DOHH2 (cell line): ENCODE measurements around the gene LRRC27.

Experiments used
- H3F3A ChIP-seq: fragments of 200-600 bp; sonication (generic), shearing (Covaris generic); 2 replicates; pipeline ENCODE4 v1.6.0; 2016; ENCODE audit warnings: antibody characterized with exemption, mild to moderate bottlenecking; ENCODE audit not compliant: control insufficient read depth, insufficient read depth
- H3K27ac ChIP-seq: fragments of 200-600 bp; sonication (generic); 2 replicates; pipeline ENCODE4 v1.5.1; 2014; ENCODE audit warnings: low read depth, mild to moderate bottlenecking, low read length, moderate library complexity
- H3K27me3 ChIP-seq: fragments of 200-600 bp; sonication (generic); 2 replicates; pipeline ENCODE4 v1.6.1; 2014; ENCODE audit warnings: mild to moderate bottlenecking, low read length, mixed read lengths; ENCODE audit not compliant: control insufficient read depth
- H3K36me3 ChIP-seq: fragments of 200-600 bp; sonication (generic); 2 replicates; pipeline ENCODE4 v1.6.1; 2014; ENCODE audit warnings: mild to moderate bottlenecking, low read length, moderate library complexity, mixed read lengths; ENCODE audit not compliant: control insufficient read depth
- H3K4me1 ChIP-seq: fragments of 200-600 bp; sonication (generic); 2 replicates; pipeline ENCODE4 v1.6.1; 2014; ENCODE audit warnings: mild to moderate bottlenecking, low read length, mixed read lengths; ENCODE audit not compliant: control insufficient read depth
- H3K4me2 ChIP-seq: fragments of 200-600 bp; sonication (generic); 2 replicates; pipeline ENCODE4 v1.6.0; 2014; ENCODE audit warnings: mild to moderate bottlenecking, low read length, moderate library complexity
- H3K4me3 ChIP-seq: fragments of 200-600 bp; sonication (generic); 2 replicates; pipeline ENCODE4 v1.5.1; 2014; ENCODE audit warnings: mild to moderate bottlenecking, low read length, mixed read lengths
- H3K79me2 ChIP-seq: fragments of 200-600 bp; sonication (generic); 2 replicates; pipeline ENCODE4 v1.6.1; 2014; ENCODE audit warnings: mild to moderate bottlenecking, low read length, mixed read lengths; ENCODE audit not compliant: control insufficient read depth
- H3K9me2 ChIP-seq: fragments of 200-600 bp; sonication (generic); replicated peaks from 2 replicates; pipeline ENCODE4 v1.6.1; 2014; ENCODE audit warnings: mild to moderate bottlenecking, low read length, mixed read lengths; ENCODE audit not compliant: control insufficient read depth
- H3K9me3 ChIP-seq: fragments of 200-600 bp; sonication (generic); 2 replicates; pipeline ENCODE4 v1.6.1; 2014; ENCODE audit warnings: antibody characterized with exemption, low read length, mixed read lengths; ENCODE audit not compliant: control insufficient read depth, insufficient read depth
- H4K20me1 ChIP-seq: fragments of 200-600 bp; sonication (generic); 2 replicates; pipeline ENCODE4 v1.6.0; 2014; ENCODE audit warnings: low read depth, mild to moderate bottlenecking, antibody characterized with exemption, low read length, moderate library complexity; ENCODE audit not compliant: control insufficient read depth, insufficient read depth
- CTCF ChIP-seq: fragments of 200-600 bp; sonication (generic); IDR thresholded peaks from one replicate; pipeline ENCODE4 v1.5.1; 2014; ENCODE audit warnings: antibody characterized with exemption, mild to moderate bottlenecking, low read depth, low read length; ENCODE audit not compliant: poor library complexity, severe bottlenecking
- EZH2phosphoT487 ChIP-seq: fragments of 200-600 bp; sonication (generic); IDR thresholded peaks from 2 replicates; pipeline ENCODE4 v1.6.1; 2017; ENCODE audit warnings: borderline replicate concordance, mild to moderate bottlenecking, antibody characterized with exemption, low read length, moderate library complexity, mixed read lengths

The LRRC27 gene

GRCh38 chr10:132381741-132382140 lies 49.7 kb downstream of the LRRC27 start:
- no peak overlapping the region for H3K27ac ChIP-seq
- H3K9me3 ChIP-seq: no peaks in the 10 kb centered on the region
- H3K4me2 ChIP-seq: no peak overlapping the region
- H3K79me2 ChIP-seq: no peaks in the 10 kb centered on the region
- no peaks in the 10 kb centered on the region for H3K36me3 ChIP-seq
- TF ChIP-seq EZH2phosphoT487 (no peak), CTCF (no peak)
- H3K4me3 ChIP-seq: no peak overlapping the region
- H3K9me2 ChIP-seq: no peaks in the 10 kb centered on the region
- no peaks in the 10 kb centered on the region for H3K27me3 ChIP-seq
- H3F3A ChIP-seq: no peaks in the 10 kb centered on the region
- peaks cover 39% of the 10 kb centered on the region for H3K4me1 ChIP-seq
- no peaks in the 10 kb centered on the region for H4K20me1 ChIP-seq

- Histone ChIP-seq H3K27me3 (no peaks in the 10 kb centered on the region), H3K79me2 (no peaks in the 10 kb centered on the region), H3K4me3 (no peak overlapping the region), H3K4me1 (peaks cover 46% of the 10 kb centered on the region), H4K20me1 (no peaks in the 10 kb centered on the region), H3K27ac (no peak overlapping the region), H3K9me3 (no peaks in the 10 kb centered on the region), H3K4me2 (no peak overlapping the region), H3K9me2 (no peaks in the 10 kb centered on the region), H3F3A (no peaks in the 10 kb centered on the region), H3K36me3 (no peaks in the 10 kb centered on the region)
- TF ChIP-seq EZH2phosphoT487 (no peak), CTCF (no peak)
These were observed 50.4 kb downstream of the LRRC27 start for GRCh38 chr10:132382231-132382922.

- Histone ChIP-seq H3K4me1 (peaks cover 51% of the 10 kb centered on the region), H3K27me3 (no peaks in the 10 kb centered on the region), H3K4me2 (peak overlapping the region; percentile 60; the same call in 1 of the 2 replicates), H3F3A (no peaks in the 10 kb centered on the region), H3K4me3 (0 out of 2 replicates have a peak overlapping the region, but pooled peaks have one; percentile 14), H4K20me1 (no peaks in the 10 kb centered on the region), H3K9me2 (no peaks in the 10 kb centered on the region), H3K9me3 (no peaks in the 10 kb centered on the region), H3K36me3 (no peaks in the 10 kb centered on the region), H3K27ac (no peak overlapping the region), H3K79me2 (no peaks in the 10 kb centered on the region)
- no peak for TF ChIP-seq CTCF
- no peak for TF ChIP-seq EZH2phosphoT487
These were observed 51.1 kb downstream of the LRRC27 start for GRCh38 chr10:132383101-132383500.
